Activated T-helper 17 cell treated with anti-CD3 and anti-CD28 coated beads, Interleukin-2, amount 50 U/mL, for 72 hours (primary cell): ENCODE results near the gene SOAT1. TPM values are rescaled to one million over a fixed set of nuclear protein-coding genes. Genes with fewer than 3 reads are reported as not detected.

Experiments used
- ATAC-seq: fragments of 150-1000 bp; cut with Tn5 transposase; replicated peaks from 2 replicates; pipeline ENCODE4 v1.10.0; 2021; ENCODE audit warnings: mild to moderate bottlenecking, moderate library complexity
- H3K27ac Mint-ChIP-seq: one replicate; pipeline ENCODE4 v1.8.0; 2022; ENCODE audit warnings: mixed read lengths
- H3K27me3 Mint-ChIP-seq: one replicate; pipeline ENCODE4 v1.8.0; 2022; ENCODE audit warnings: mixed read lengths
- H3K36me3 Mint-ChIP-seq: one replicate; pipeline ENCODE4 v1.8.0; 2022; ENCODE audit warnings: low read depth, mild to moderate bottlenecking, mixed read lengths
- H3K4me1 Mint-ChIP-seq: one replicate; pipeline ENCODE4 v1.8.0; 2022; ENCODE audit warnings: mixed read lengths
- H3K4me3 Mint-ChIP-seq: one replicate; pipeline ENCODE4 v1.8.0; 2022; ENCODE audit warnings: mild to moderate bottlenecking, mixed read lengths
- H3K9me3 Mint-ChIP-seq: one replicate; pipeline ENCODE4 v1.8.0; 2022; ENCODE audit warnings: mixed read lengths
- total RNA-seq, 2 donors: library from RNA; stranded (reverse); gene quantifications; one replicate each; pipeline ENCODE4 v1.2.3, GENCODE V29; 2022

SOAT1 gene
- total RNA-seq, 2 donors from 2014 or later: 25.2 to 60.6 TPM

- H3K27me3 Mint-ChIP-seq: no peaks in the 10 kb centered on the region
- peaks cover 27% of the 10 kb centered on the region for H3K36me3 Mint-ChIP-seq
- peaks cover 30% of the 10 kb centered on the region for H3K4me1 Mint-ChIP-seq
Measured at GRCh38 chr1:179295164-179295755, 1.7 kb downstream of the SOAT1 start.

GRCh38 chr1:179296356-179297104, 2.9 kb downstream of the SOAT1 start:
- ATAC-seq: no peak
- peaks cover 35% of the 10 kb centered on the region for H3K36me3 Mint-ChIP-seq
- no peaks in the 10 kb centered on the region for H3K9me3 Mint-ChIP-seq
- peak overlapping the region; percentile 70 for H3K4me3 Mint-ChIP-seq
- H3K4me1 Mint-ChIP-seq: peaks cover 36% of the 10 kb centered on the region
- peak overlapping the region; percentile 11 for H3K27ac Mint-ChIP-seq
- no peaks in the 10 kb centered on the region for H3K27me3 Mint-ChIP-seq

More at GRCh38 chr1:179295164-179295755, 1.7 kb downstream of the SOAT1 start:
- peak overlapping the region; percentile 49 for H3K27ac Mint-ChIP-seq
- H3K4me3 Mint-ChIP-seq: peak overlapping the region; percentile 79
- H3K9me3 Mint-ChIP-seq: no peaks in the 10 kb centered on the region
- no peak for ATAC-seq

- peak overlapping the region; percentile 70 for H3K4me3 Mint-ChIP-seq
- no peak for ATAC-seq
- H3K36me3 Mint-ChIP-seq: peaks cover 40% of the 10 kb centered on the region
- H3K9me3 Mint-ChIP-seq: no peaks in the 10 kb centered on the region
- peaks cover 39% of the 10 kb centered on the region for H3K4me1 Mint-ChIP-seq
- no peaks in the 10 kb centered on the region for H3K27me3 Mint-ChIP-seq
- H3K27ac Mint-ChIP-seq: peak overlapping the region; percentile 11
Measured at GRCh38 chr1:179297105-179297378, 3.4 kb downstream of the SOAT1 start.

- Mint-ChIP-seq H3K27me3 (no peaks in the 10 kb centered on the region), H3K27ac (peak overlapping the region; percentile 49), H3K4me1 (peaks cover 39% of the 10 kb centered on the region), H3K36me3 (peaks cover 59% of the 10 kb centered on the region), H3K4me3 (peak overlapping the region; percentile 70), H3K9me3 (no peaks in the 10 kb centered on the region)
- ATAC-seq: peak; percentile 96
Measured at GRCh38 chr1:179298952-179299351, 5.4 kb downstream of the SOAT1 start.

- Mint-ChIP-seq H3K36me3 (peaks cover 67% of the 10 kb centered on the region), H3K4me3 (peak overlapping the region; percentile 65), H3K27ac (peak overlapping the region; percentile 55), H3K9me3 (no peaks in the 10 kb centered on the region), H3K4me1 (peaks cover 39% of the 10 kb centered on the region), H3K27me3 (no peaks in the 10 kb centered on the region)
- ATAC-seq: no peak
Measured at GRCh38 chr1:179300112-179300511, 6.5 kb downstream of the SOAT1 start.

GRCh38 chr1:179302070-179302469, 8.5 kb downstream of the SOAT1 start:
- Mint-ChIP-seq H3K27ac (no peak overlapping the region), H3K4me1 (peaks cover 35% of the 10 kb centered on the region), H3K36me3 (peaks cover 71% of the 10 kb centered on the region), H3K27me3 (no peaks in the 10 kb centered on the region), H3K4me3 (no peak overlapping the region), H3K9me3 (no peaks in the 10 kb centered on the region)
- ATAC-seq: no peak

- Mint-ChIP-seq H3K4me1 (peaks cover 33% of the 10 kb centered on the region), H3K36me3 (peaks cover 79% of the 10 kb centered on the region)
Measured at GRCh38 chr1:179303200-179303785, 9.7 kb downstream of the SOAT1 start.

GRCh38 chr1:179305450-179305849, 11.9 kb downstream of the SOAT1 start:
- Mint-ChIP-seq H3K36me3 (peaks cover 88% of the 10 kb centered on the region), H3K27ac (peak overlapping the region; percentile 39), H3K9me3 (no peaks in the 10 kb centered on the region), H3K4me1 (peaks cover 19% of the 10 kb centered on the region), H3K27me3 (no peaks in the 10 kb centered on the region), H3K4me3 (no peak overlapping the region)
- no peak for ATAC-seq

More at GRCh38 chr1:179303200-179303785, 9.7 kb downstream of the SOAT1 start:
- no peak overlapping the region for H3K4me3 Mint-ChIP-seq
- ATAC-seq: no peak
- no peaks in the 10 kb centered on the region for H3K27me3 Mint-ChIP-seq
- no peak overlapping the region for H3K27ac Mint-ChIP-seq
- no peaks in the 10 kb centered on the region for H3K9me3 Mint-ChIP-seq

GRCh38 chr1:179310291-179310690, 16.7 kb downstream of the SOAT1 start:
- Mint-ChIP-seq H3K36me3 (peaks cover 88% of the 10 kb centered on the region), H3K4me1 (peaks cover 26% of the 10 kb centered on the region), H3K27ac (peak overlapping the region; percentile 66), H3K4me3 (peak overlapping the region; percentile 49), H3K9me3 (no peaks in the 10 kb centered on the region), H3K27me3 (no peaks in the 10 kb centered on the region)
- ATAC-seq: no peak

- Mint-ChIP-seq H3K27ac (peak overlapping the region; percentile 66), H3K27me3 (no peaks in the 10 kb centered on the region), H3K4me1 (peaks cover 26% of the 10 kb centered on the region), H3K4me3 (peak overlapping the region; percentile 49), H3K36me3 (peaks cover 84% of the 10 kb centered on the region), H3K9me3 (no peaks in the 10 kb centered on the region)
- ATAC-seq: peak; percentile 95
Measured at GRCh38 chr1:179310721-179311120, 17.1 kb downstream of the SOAT1 start.

- no peak for ATAC-seq
- H3K4me3 Mint-ChIP-seq: no peak overlapping the region
- no peaks in the 10 kb centered on the region for H3K9me3 Mint-ChIP-seq
- no peaks in the 10 kb centered on the region for H3K27me3 Mint-ChIP-seq
- no peak overlapping the region for H3K27ac Mint-ChIP-seq
- peaks cover 84% of the 10 kb centered on the region for H3K36me3 Mint-ChIP-seq
- H3K4me1 Mint-ChIP-seq: peaks cover 21% of the 10 kb centered on the region
Measured at GRCh38 chr1:179311149-179311700, 17.6 kb downstream of the SOAT1 start.

- Mint-ChIP-seq H3K9me3 (no peaks in the 10 kb centered on the region), H3K36me3 (peaks cover 80% of the 10 kb centered on the region), H3K27me3 (no peaks in the 10 kb centered on the region), H3K27ac (peak overlapping the region; percentile 56), H3K4me1 (peaks cover 21% of the 10 kb centered on the region), H3K4me3 (no peak overlapping the region)
- no peak for ATAC-seq
Measured at GRCh38 chr1:179313004-179313403, 19.4 kb downstream of the SOAT1 start.

- H3K27ac Mint-ChIP-seq: no peak overlapping the region
- no peaks in the 10 kb centered on the region for H3K9me3 Mint-ChIP-seq
- H3K36me3 Mint-ChIP-seq: peaks cover 80% of the 10 kb centered on the region
- no peaks in the 10 kb centered on the region for H3K27me3 Mint-ChIP-seq
- ATAC-seq: no peak
- H3K4me1 Mint-ChIP-seq: peaks cover 21% of the 10 kb centered on the region
- H3K4me3 Mint-ChIP-seq: no peak overlapping the region
Measured at GRCh38 chr1:179314928-179315327, 21.3 kb downstream of the SOAT1 start.

- ATAC-seq: no peak
- H3K36me3 Mint-ChIP-seq: peaks cover 80% of the 10 kb centered on the region
- no peaks in the 10 kb centered on the region for H3K9me3 Mint-ChIP-seq
- H3K4me1 Mint-ChIP-seq: peaks cover 11% of the 10 kb centered on the region
- no peak overlapping the region for H3K4me3 Mint-ChIP-seq
- H3K27ac Mint-ChIP-seq: no peak overlapping the region
- H3K27me3 Mint-ChIP-seq: no peaks in the 10 kb centered on the region
Measured at GRCh38 chr1:179318491-179318890, 24.9 kb downstream of the SOAT1 start.
